GM18951 (cell line): ENCODE results near the gene SPIN1.
"Not testable (repeated sequence)": the region's sequence is repeated elsewhere in the genome, so short reads cannot be mapped to it uniquely, and the experiment has no call there.

Experiments used
- POLR2A ChIP-seq: IDR thresholded peaks from 4 replicates; pipeline ENCODE4 v1.6.1; 2011; ENCODE audit warnings: mild to moderate bottlenecking; ENCODE audit not compliant: insufficient read length, insufficient read depth; ENCODE audit errors: extremely low read depth
- in situ Hi-C: fragments of 300-500 bp; cut with MboI; formaldehyde crosslinking; loops from one replicate; pipeline ENCODE4 v1.12.0; 2022; ENCODE audit warnings: low sequenced_read_pairs, mixed read lengths, inconsistent platforms; ENCODE audit not compliant: unreplicated experiment

The SPIN1 gene

DNA sequence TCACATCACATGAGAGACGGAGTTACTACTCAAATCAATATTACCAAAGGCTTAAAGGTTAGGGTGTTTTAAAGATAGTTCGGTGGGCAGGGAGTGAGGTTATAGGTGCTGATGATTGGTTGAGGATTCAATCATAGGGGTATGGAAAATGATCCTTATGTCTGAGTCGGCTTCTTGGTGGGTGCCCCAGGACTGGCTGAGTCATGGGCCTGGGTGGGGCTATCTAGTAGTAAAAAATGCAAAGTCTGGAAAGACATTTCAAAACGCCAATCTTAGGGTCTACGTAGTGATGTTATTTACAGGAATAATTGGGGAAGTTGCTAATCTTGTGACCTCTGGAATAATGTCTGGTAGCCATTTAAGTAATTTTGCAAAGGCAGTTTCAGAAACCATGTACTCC, 15.2 kb upstream of the SPIN1 start:
- TF ChIP-seq POLR2A, result no peak
- in situ Hi-C loops, result no loop called here

- in situ Hi-C loops, result no loop called here
Observed at GRCh38 chr9:88378317-88378716, 9.9 kb upstream of the SPIN1 start.

GRCh38 chr9:88379352-88379751, 8.9 kb upstream of the SPIN1 start:
- in situ Hi-C loops, result no loop called here
- TF ChIP-seq POLR2A, result no peak

More at GRCh38 chr9:88378317-88378716, 9.9 kb upstream of the SPIN1 start:
- no peak for TF ChIP-seq POLR2A

DNA sequence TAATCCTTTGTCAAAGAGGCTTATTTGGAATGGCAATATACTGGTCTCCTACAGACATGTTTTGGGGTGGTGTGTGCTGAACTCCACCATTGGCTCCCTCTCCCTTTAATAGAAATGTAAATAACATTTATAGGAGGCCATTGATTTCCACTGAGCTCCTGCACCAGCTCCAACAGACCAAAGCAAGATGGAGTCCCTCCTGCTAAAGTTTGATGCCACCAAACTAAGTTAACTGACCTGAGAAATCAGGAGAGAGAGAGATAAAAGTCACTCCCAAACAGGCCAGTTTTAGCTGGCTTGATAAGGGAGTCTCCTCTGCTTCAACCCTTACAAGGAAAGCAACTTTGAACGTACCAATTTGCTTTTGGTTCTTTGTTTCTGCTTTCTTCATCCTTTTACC, 8.1 kb upstream of the SPIN1 start:
- in situ Hi-C loops, result no loop called here
- TF ChIP-seq POLR2A, result no peak

DNA sequence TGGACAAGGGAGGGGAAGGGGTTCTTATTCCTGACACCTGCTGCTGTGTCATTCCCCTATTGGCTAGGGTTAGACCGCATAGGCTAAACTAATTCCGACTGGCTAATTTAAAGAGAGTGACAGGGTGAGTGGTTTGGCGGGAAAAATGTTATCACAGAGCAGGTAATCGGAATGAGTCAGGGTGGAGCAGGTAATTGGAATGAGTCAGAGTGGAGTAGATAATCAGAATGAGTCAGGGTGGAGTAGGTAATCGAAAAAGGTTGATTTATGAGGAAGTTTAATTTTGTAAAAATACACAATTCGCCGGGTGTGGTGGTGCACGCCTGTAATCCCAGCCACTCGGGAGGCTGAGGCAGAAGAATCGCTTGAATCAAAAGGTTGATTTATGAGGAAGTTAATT, 6.9 kb upstream of the SPIN1 start:
- in situ Hi-C loops, result not testable (repeated sequence)

GRCh38 chr9:88383176-88383575, 5.1 kb upstream of the SPIN1 start:
- in situ Hi-C loops, result no loop called here
- no peak for TF ChIP-seq POLR2A

DNA sequence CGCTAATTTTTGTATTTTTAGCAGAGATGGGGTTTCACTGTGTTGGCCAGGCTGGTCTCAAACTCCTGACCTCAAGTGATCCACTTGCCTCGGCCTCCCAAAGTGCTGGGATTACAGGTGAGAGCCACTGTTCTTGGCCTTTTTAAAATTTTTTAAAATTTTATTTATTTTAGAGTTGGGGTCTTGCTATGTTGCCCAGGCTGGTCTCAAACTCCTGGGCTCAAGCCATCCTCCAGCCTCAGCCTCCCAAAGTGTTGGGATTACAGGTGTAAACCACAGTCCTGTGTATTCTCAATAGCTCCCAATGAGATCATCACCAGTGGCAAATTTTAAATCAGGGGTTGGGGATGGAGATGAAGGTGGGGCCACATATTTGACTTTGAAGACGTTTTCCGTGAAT, 2.1 kb upstream of the SPIN1 start:
- in situ Hi-C loops, result not testable (repeated sequence)

DNA sequence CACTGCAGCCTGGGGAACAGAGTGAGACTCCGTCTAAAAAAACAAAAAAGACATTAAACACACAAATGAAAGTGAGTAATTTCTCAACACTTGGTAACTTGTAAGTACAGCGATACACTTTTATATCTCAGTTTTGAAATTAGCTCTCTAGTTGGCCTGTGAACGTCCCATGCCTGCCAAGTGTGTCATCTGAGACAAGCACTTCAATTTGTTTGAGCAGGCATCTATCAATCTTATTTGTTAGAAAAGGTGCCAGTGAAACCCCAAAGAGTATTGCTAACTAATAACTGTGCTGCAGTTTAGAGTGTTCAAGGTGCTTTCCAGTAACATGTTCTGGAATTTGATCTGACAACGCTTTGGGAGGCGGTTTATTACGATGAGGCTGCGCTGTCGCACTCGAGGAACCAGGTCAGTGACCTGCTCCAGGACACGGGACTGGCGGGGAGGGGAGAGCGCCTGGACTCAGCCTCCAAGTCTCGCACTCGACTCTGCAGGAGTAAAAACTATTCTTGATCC, 1.1 kb upstream of the SPIN1 start:
- in situ Hi-C loops, result no loop called here

GRCh38 chr9:88387552-88388202, 567 bp upstream of the SPIN1 start:
- no peak for TF ChIP-seq POLR2A
- in situ Hi-C loops, result no loop called here

More for the DNA sequence above, 1.1 kb upstream of the SPIN1 start:
- TF ChIP-seq POLR2A, result no peak

DNA sequence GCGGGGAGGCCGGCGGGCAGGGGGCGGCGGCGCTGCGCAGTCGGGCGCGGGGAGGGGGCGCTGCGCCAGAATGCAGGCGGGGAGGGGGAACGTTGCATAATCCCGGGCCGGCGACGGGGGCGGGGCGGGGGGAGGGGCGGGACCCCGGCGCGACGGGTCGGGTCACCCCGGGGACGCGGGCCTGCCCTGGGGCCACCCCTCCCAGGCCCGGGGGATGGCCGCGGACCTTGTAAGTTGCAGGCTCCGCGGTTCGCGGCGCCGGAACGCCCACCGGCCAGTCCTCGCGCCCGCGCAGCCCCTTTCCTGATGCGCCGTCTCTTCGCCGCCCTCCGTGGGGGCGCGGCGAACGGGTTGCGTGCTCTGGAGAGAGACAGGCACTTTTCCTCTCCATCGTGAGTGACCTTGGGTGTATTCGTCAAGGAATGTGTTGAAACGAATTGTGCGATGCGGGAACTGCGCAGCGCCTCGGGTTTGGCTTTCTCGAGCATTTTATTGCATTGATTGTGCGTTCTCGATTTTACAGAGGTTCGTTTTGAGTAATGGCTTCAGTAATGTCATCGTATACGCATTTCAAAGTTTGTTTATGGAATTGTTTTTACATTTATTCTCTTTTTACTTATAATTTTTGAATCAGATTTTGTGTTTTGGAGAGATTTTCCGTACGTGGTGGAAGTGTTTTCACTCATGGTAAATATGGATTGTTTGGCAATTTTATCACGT, 802 bp downstream of the SPIN1 start:
- in situ Hi-C loops, result no loop called here
- no peak for TF ChIP-seq POLR2A

DNA sequence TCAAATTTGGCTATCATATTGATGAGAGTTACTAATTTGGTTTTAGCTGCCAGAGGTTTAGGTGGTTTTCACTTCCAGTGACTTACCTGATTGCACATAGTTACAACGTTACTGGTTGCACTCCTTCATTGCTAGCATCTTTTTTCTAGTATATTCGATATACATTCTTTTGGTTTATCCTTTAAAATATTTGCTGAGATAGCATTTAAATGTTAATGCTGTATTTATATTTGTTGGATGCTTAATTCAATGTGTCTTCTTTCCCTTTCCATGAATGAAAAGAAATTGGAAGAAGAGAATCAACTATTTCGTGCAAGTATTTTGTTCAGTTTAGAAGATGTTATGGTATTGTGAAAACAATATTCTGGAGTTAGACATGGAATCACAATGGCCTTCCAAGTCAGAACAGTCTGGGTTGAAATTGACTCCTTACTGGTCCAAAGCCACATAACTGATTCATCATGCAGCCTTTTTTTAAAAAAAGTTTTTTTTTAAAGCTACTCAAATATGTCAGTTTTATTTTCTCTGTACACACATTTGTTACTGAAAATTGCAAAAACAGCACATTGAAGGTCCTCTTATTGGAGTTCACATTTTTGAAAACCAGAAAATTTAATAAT, 2.2 kb downstream of the SPIN1 start:
- in situ Hi-C loops, result no loop called here
- no peak for TF ChIP-seq POLR2A

DNA sequence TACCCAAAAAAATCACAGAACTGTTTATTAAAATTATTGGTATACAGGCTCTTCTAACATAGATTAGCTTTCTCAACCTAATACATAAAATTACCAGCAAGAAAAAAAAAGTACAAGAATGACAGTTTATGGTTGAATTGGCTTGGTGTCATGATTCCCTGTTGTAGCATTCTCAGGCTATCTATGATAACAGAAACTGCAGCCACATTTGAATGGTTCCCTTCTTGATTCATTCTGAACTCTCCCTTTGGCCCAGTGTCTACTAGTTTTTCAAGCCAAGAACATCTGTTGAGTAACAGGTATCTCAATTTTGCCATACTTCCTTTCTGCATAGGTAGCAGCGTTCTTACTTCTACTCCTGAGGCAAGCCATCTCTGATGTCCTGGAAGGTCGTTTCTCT, 3.0 kb downstream of the SPIN1 start:
- in situ Hi-C loops, result no loop called here
- TF ChIP-seq POLR2A, result no peak

- no peak for TF ChIP-seq POLR2A
- in situ Hi-C loops, result no loop called here
Observed at GRCh38 chr9:88391921-88392320, 3.7 kb downstream of the SPIN1 start.

DNA sequence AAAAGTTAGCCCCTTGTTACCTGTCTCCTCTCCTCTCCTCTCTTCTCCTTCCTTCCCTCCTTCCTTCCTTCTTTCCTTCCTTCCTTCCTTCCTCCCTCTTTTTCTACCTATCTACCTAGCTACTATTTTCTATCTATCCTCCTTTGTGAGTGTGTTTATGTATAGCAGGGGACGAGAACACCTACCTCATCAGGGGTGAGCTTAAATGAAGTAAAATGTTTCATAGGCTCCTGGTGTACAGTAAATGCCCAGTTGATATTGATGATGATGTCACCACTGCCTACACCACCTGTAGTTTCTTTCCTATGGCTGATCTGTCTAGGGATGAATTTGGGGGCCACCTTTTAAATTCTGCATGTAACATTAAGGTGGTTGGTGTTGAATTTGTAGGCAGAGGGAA, 4.3 kb downstream of the SPIN1 start:
- in situ Hi-C loops, result no loop called here
- no peak for TF ChIP-seq POLR2A
